Endothelial cell of umbilical vein (primary cell): ENCODE results near the gene PPIP5K1. TPM values are rescaled to one million over a fixed set of nuclear protein-coding genes. Genes with fewer than 3 reads are reported as not detected.

ENCODE experiments used
- BruUV-seq: library from RNA; stranded (reverse); fragments of 400-500 nt; replicated peaks from 2 replicates; lab custom pipeline; 2021; lab: Mats Ljungman, UMichigan
- CTCF ChIA-PET: fragments of 300-600, 350-600 bp; sonication (Branson Sonifier 250); formaldehyde crosslinking; loops from one replicate; lab custom pipeline; 2021; ENCODE audit warnings: antibody characterized with exemption, inconsistent platforms; lab: Charles Lee
- POLR2A ChIA-PET: fragments of 300-600, 350-600 bp; sonication (Branson Sonifier 250); formaldehyde crosslinking; loops from one replicate; lab custom pipeline; 2021; ENCODE audit warnings: antibody characterized with exemption, inconsistent platforms; lab: Charles Lee
- DNase-seq: peaks from one replicate; pipeline ENCODE4 v3.0.0-alpha.2; 2011; ENCODE audit warnings: low read depth, low spot score
- FAIRE-seq: peaks from 2 replicates; lab custom pipeline; 2011; peaks lifted over from hg19 to GRCh38; lab: Jason Lieb, UNC
- H2AFZ ChIP-seq: 2 replicates; pipeline ENCODE4 v1.6.0; 2012; ENCODE audit warnings: low read depth, low read length, control low read depth, inconsistent platforms
- H3K27ac ChIP-seq: 2 replicates; pipeline ENCODE4 v1.5.1; 2011; ENCODE audit warnings: low read depth, mild to moderate bottlenecking, control low read depth, low read length, moderate library complexity; ENCODE audit not compliant: insufficient read depth
- H3K27me3 ChIP-seq, 2 experiments: 2 replicates each; pipeline versions ENCODE4 v1.6.0 to v1.6.1; 2011; ENCODE audit warnings: low read length in 2 of 2, mixed read lengths in 1 of 2; ENCODE audit not compliant: control insufficient read depth in 2 of 2, insufficient read depth in 2 of 2
- H3K36me3 ChIP-seq, 2 experiments: 2 replicates in 1 of 2; 3 replicates in 1 of 2; pipeline ENCODE4 v1.5.1; 2011; ENCODE audit warnings: low read length in 2 of 2, mild to moderate bottlenecking in 1 of 2, moderate library complexity in 1 of 2; ENCODE audit not compliant: control insufficient read depth in 2 of 2, insufficient read depth in 2 of 2; ENCODE audit errors: extremely low read depth in 1 of 2
- H3K4me1 ChIP-seq: 3 replicates; pipeline ENCODE4 v1.5.1; 2011; ENCODE audit warnings: mild to moderate bottlenecking, low read length; ENCODE audit not compliant: control insufficient read depth, insufficient read depth; ENCODE audit errors: extremely low read depth
- H3K4me2 ChIP-seq: 2 replicates; pipeline ENCODE4 v1.6.1; 2011; ENCODE audit warnings: low read length, control low read depth, mixed read lengths; ENCODE audit not compliant: insufficient read depth
- H3K4me3 ChIP-seq, 3 experiments: fragments of 200-600 bp in 1 of 3; sonication (generic), shearing (Covaris generic) in 1 of 3; replicated peaks in 1 of 3; 2 replicates each; pipeline ENCODE4 v1.5.1; 2011 to 2016; ENCODE audit warnings: control low read depth in 3 of 3, low read length in 3 of 3, mild to moderate bottlenecking in 2 of 3, inconsistent platforms in 1 of 3, low read depth in 1 of 3, moderate library complexity in 1 of 3; ENCODE audit not compliant: insufficient read depth in 1 of 3
- H3K79me2 ChIP-seq: 2 replicates; pipeline ENCODE4 v1.6.0; 2012; ENCODE audit warnings: low read length, inconsistent platforms; ENCODE audit not compliant: control insufficient read depth, insufficient read depth
- H3K9ac ChIP-seq: replicated peaks from 2 replicates; pipeline ENCODE3; 2011; ENCODE audit warnings: low read length, control low read depth; ENCODE audit not compliant: insufficient read depth; ENCODE audit errors: extremely low read depth
- H3K9me1 ChIP-seq: replicated peaks from 3 replicates; pipeline ENCODE4 v1.6.0; 2011; ENCODE audit warnings: mild to moderate bottlenecking, low read length; ENCODE audit not compliant: control insufficient read depth, insufficient read depth; ENCODE audit errors: extremely low read depth
- H3K9me3 ChIP-seq: replicated peaks from 2 replicates; pipeline ENCODE4 v1.5.1; 2012; ENCODE audit warnings: low read length, inconsistent platforms; ENCODE audit not compliant: control insufficient read depth, insufficient read depth
- H4K20me1 ChIP-seq: replicated peaks from 2 replicates; pipeline ENCODE3; 2011; ENCODE audit warnings: mild to moderate bottlenecking, low read length; ENCODE audit not compliant: control insufficient read depth, insufficient read depth; ENCODE audit errors: extremely low read depth
- CTCF ChIP-seq, 2 donors: IDR thresholded peaks; 1 replicate in 1 of 2; 2 replicates in 1 of 2; pipeline ENCODE4 v1.5.1; 2011; ENCODE audit warnings: low read length in 2 of 2, mild to moderate bottlenecking in 2 of 2, moderate library complexity in 2 of 2, control low read depth in 1 of 2, inconsistent platforms in 1 of 2, low read depth in 1 of 2; ENCODE audit not compliant: insufficient read depth in 1 of 2; ENCODE audit errors: extremely low read depth in 1 of 2
- EZH2 ChIP-seq: IDR thresholded peaks from 2 replicates; pipeline ENCODE4 v1.6.1; 2012; ENCODE audit warnings: borderline replicate concordance, low read depth, mild to moderate bottlenecking, moderate library complexity, low read length, inconsistent platforms; ENCODE audit not compliant: severe bottlenecking
- FOS ChIP-seq: IDR thresholded peaks from 2 replicates; pipeline ENCODE4 v1.6.1; 2011; ENCODE audit warnings: mild to moderate bottlenecking, low read length, moderate library complexity, borderline replicate concordance; ENCODE audit not compliant: insufficient read depth
- GATA2 ChIP-seq: IDR thresholded peaks from 2 replicates; pipeline ENCODE4 v1.7.0; 2011; ENCODE audit warnings: low read depth, mild to moderate bottlenecking, moderate library complexity, mixed read lengths, low read length; ENCODE audit not compliant: insufficient read length, insufficient read depth
- JUN ChIP-seq: IDR thresholded peaks from 2 replicates; pipeline ENCODE4 v1.6.1; 2011; ENCODE audit warnings: borderline replicate concordance, low read depth; ENCODE audit not compliant: insufficient read length, insufficient read depth
- MAX ChIP-seq: IDR thresholded peaks from 2 replicates; pipeline ENCODE4 v1.6.1; 2011; ENCODE audit not compliant: insufficient read depth, insufficient read length
- MYC ChIP-seq: IDR thresholded peaks from one replicate; pipeline ENCODE4 v1.6.1; 2011; ENCODE audit warnings: mild to moderate bottlenecking, low read depth, low read length
- POLR2A ChIP-seq: IDR thresholded peaks from 2 replicates; pipeline ENCODE4 v1.6.1; 2012; ENCODE audit warnings: low read depth, mild to moderate bottlenecking, control low read depth, low read length
- POLR2AphosphoS5 ChIP-seq: IDR thresholded peaks from 2 replicates; pipeline ENCODE4 v1.6.1; 2012; ENCODE audit warnings: low read depth, mild to moderate bottlenecking, control low read depth, low read length, moderate library complexity; ENCODE audit not compliant: insufficient read depth
- dilution Hi-C: fragments of 300-500 bp; cut with MboI; formaldehyde crosslinking; loops from one replicate; pipeline ENCODE4 v1.15.0; 2019; ENCODE audit warnings: low sequenced_read_pairs; ENCODE audit not compliant: extremely low pct_ligation_motif_present
- intact Hi-C: fragments of 100-400 bp; cut with micrococcal nuclease; formaldehyde crosslinking; loops from one replicate; pipeline ENCODE4 v1.10.0; 2022
- polyA plus RNA-seq, 4 experiments: library from polyadenylated mRNA; depleted of rRNA in 3 of 4; stranded (reverse) in 3 of 4; unstranded in 1 of 4; fragments of >200 nt; gene quantifications; 2 replicates each; pipeline versions ENCODE4 v1.2.1 to v1.2.3, GENCODE V29; 2011 to 2012; ENCODE audit warnings: missing spikeins in 1 of 4
- total RNA-seq: library from RNA; stranded (reverse); gene quantifications from 2 replicates; pipeline ENCODE4 v1.2.3, GENCODE V29; 2021

The PPIP5K1 gene
- total and polyA plus RNA-seq, 2 donors (not counting 3 experiments of a cell fraction or from before 2014, with no cell fraction given) = 22.2 to 35.3 TPM

GRCh38 chr15:43515741-43516140, 74.3 kb downstream of the PPIP5K1 start:
- intact Hi-C loops = loop anchor here (10.0 kb wide), 1 partner anchor 229 kb away; the partner anchor contains the start of gene PDIA3
- Histone ChIP-seq H3K9me3 (no peaks in the 10 kb centered on the region), H3K4me2 (no peak overlapping the region), H3K4me3 (no peak overlapping the region), H3K27me3 (peaks cover 0 to 6% of the 10 kb centered on the region in 2 experiments), H3K79me2 (no peaks in the 10 kb centered on the region), H3K27ac (no peak overlapping the region), H3K9me1 (no peaks in the 10 kb centered on the region), H3K9ac (no peak overlapping the region), H3K4me1 (peaks cover 27% of the 10 kb centered on the region), H3K36me3 (no peaks in the 10 kb centered on the region), H2AFZ (no peak overlapping the region), H4K20me1 (no peaks in the 10 kb centered on the region)
- dilution Hi-C loops = no loop called here
- no peak for DNase-seq
- no peak for FAIRE-seq
- no peak for TF ChIP-seq MAX
- TF ChIP-seq GATA2 = no peak
- TF ChIP-seq JUN = no peak
- TF ChIP-seq POLR2A = no peak
- TF ChIP-seq MYC = no peak
- TF ChIP-seq EZH2 = no peak
- no peak for TF ChIP-seq FOS
- no peak for TF ChIP-seq POLR2AphosphoS5
- TF ChIP-seq CTCF (IDR thresholded peaks at IDR 0.05; ENCODE audit: extremely low read depth in 1 of 2, insufficient read depth in 1 of 2, low read depth in 1 of 2, low read length in 2 of 2) = no peak
- POLR2A ChIA-PET = no interaction called here
- CTCF ChIA-PET = interaction anchor here (0.8 to 6.6 kb wide), 11 partner anchors 11 to 78 kb away, joined by 3 to 101 read pairs (median 5); partner anchors contain the start of gene TP53BP1
- no TSS peak for BruUV-seq
